HG03139 (cell line): Measurements from ENCODE around the gene FUOM.

Experiments
- ATAC-seq: cut with Tn5 transposase; IDR thresholded peaks from one replicate; pipeline ENCODE4 v1.9.1; 2021; ENCODE audit not compliant: unreplicated experiment

FUOM gene

GRCh38 chr10:133353202-133353959, 4.4 kb downstream of the FUOM start:
- no peak for ATAC-seq

GRCh38 chr10:133351408-133352318, 6.2 kb downstream of the FUOM start:
- ATAC-seq, result no peak

- ATAC-seq, result no peak
Measured at GRCh38 chr10:133350950-133351329, 6.9 kb downstream of the FUOM start.

GRCh38 chr10:133350283-133350949, 7.4 kb downstream of the FUOM start:
- no peak for ATAC-seq

GRCh38 chr10:133349577-133350011, 8.2 kb downstream of the FUOM start:
- no peak for ATAC-seq

GRCh38 chr10:133349160-133349568, 8.7 kb downstream of the FUOM start:
- ATAC-seq, result no peak

GRCh38 chr10:133347710-133348517, 9.9 kb downstream of the FUOM start:
- ATAC-seq, result no peak

- ATAC-seq, result no peak
Measured at GRCh38 chr10:133346413-133346812, 11.4 kb downstream of the FUOM start.

GRCh38 chr10:133344236-133344635, 13.6 kb downstream of the FUOM start:
- no peak for ATAC-seq

GRCh38 chr10:133343558-133343957, 14.3 kb downstream of the FUOM start:
- ATAC-seq, result no peak

- no peak for ATAC-seq
Measured at GRCh38 chr10:133342942-133343341, 14.9 kb downstream of the FUOM start.

- no peak for ATAC-seq
Measured at GRCh38 chr10:133341983-133342382, 15.8 kb downstream of the FUOM start.

GRCh38 chr10:133339708-133340380, 18.0 kb downstream of the FUOM start:
- no peak for ATAC-seq

GRCh38 chr10:133338080-133339071, 19.4 kb downstream of the FUOM start:
- no peak for ATAC-seq

- ATAC-seq, result no peak
Measured at GRCh38 chr10:133337370-133337725, 20.5 kb downstream of the FUOM start.

- ATAC-seq, result no peak
Measured at GRCh38 chr10:133336577-133337369, 21.0 kb downstream of the FUOM start, which contains the start of gene CALY. Gene CALY, minus strand, starts transcription at chr10:133336896. Its CDS starts 7,907 bp downstream, at chr10:133328989.

- ATAC-seq, result no peak
Measured at GRCh38 chr10:133336118-133336576, 21.7 kb downstream of the FUOM start.
